HepG2 (cell line): ENCODE data around the gene PRTN3. TPM values are rescaled to one million over a fixed set of nuclear protein-coding genes. Genes with fewer than 3 reads are reported as not detected.

Source experiments
- ARNTL ChIP-seq: sonication (generic); formaldehyde crosslinking; IDR thresholded peaks from 2 replicates; pipeline ENCODE4 v1.4.0; 2020; ENCODE audit warnings: mild to moderate bottlenecking, missing genetic modification reagents
- ATF7 ChIP-seq, 2 experiments: fragments of 450-650 bp in 1 of 2; sonication (generic) in 1 of 2; formaldehyde crosslinking in 1 of 2; IDR thresholded peaks; 2 replicates each; pipeline versions ENCODE4 v1.4.0 to v1.6.1; 2016 to 2020; ENCODE audit warnings: antibody characterized with exemption in 1 of 2, mild to moderate bottlenecking in 1 of 2, missing genetic modification reagents in 1 of 2
- ELF4 ChIP-seq: sonication (generic); formaldehyde crosslinking; IDR thresholded peaks from 2 replicates; pipeline ENCODE4 v1.5.0; 2020; ENCODE audit warnings: missing genetic modification reagents, mild to moderate bottlenecking, moderate library complexity, borderline replicate concordance
- FOXJ3 ChIP-seq: sonication (generic); formaldehyde crosslinking; IDR thresholded peaks from 2 replicates; pipeline ENCODE4 v1.4.0; 2020; ENCODE audit warnings: missing genetic modification reagents, mild to moderate bottlenecking, borderline replicate concordance
- HOXA3 ChIP-seq: sonication (generic); formaldehyde crosslinking; IDR thresholded peaks from 2 replicates; pipeline ENCODE4 v1.5.0; 2020; ENCODE audit warnings: missing genetic modification reagents
- KDM2A ChIP-seq: sonication (generic); formaldehyde crosslinking; IDR thresholded peaks from 2 replicates; pipeline ENCODE4 v1.4.0; 2020; ENCODE audit warnings: low read depth, missing genetic modification reagents, borderline replicate concordance
- MEIS1 ChIP-seq: sonication (generic); formaldehyde crosslinking; IDR thresholded peaks from 2 replicates; pipeline ENCODE4 v1.9.0; 2021; ENCODE audit warnings: mild to moderate bottlenecking, missing genetic modification reagents, moderate library complexity, borderline replicate concordance
- MIER2 ChIP-seq: IDR thresholded peaks from 2 replicates; pipeline ENCODE4 v1.6.1; 2016; ENCODE audit warnings: missing biosample characterization, missing genetic modification reagents
- PRDM4 ChIP-seq: sonication (generic); formaldehyde crosslinking; IDR thresholded peaks from 2 replicates; pipeline ENCODE4 v1.9.0; 2021; ENCODE audit warnings: missing genetic modification reagents, borderline replicate concordance
- SAP130 ChIP-seq: IDR thresholded peaks from 2 replicates; pipeline ENCODE4 v1.6.1; 2016; ENCODE audit warnings: low read depth
- SIX1 ChIP-seq: sonication (generic); formaldehyde crosslinking; IDR thresholded peaks from 2 replicates; pipeline ENCODE4 v1.4.0; 2020; ENCODE audit warnings: missing genetic modification reagents, borderline replicate concordance
- SMARCE1 ChIP-seq: fragments of 450-650 bp; IDR thresholded peaks from 2 replicates; pipeline ENCODE4 v1.6.1; 2017; ENCODE audit warnings: borderline replicate concordance
- SMC3 ChIP-seq: IDR thresholded peaks from 2 replicates; pipeline ENCODE4 v1.6.1; 2011; ENCODE audit warnings: low read length, improper control_type of control experiment
- TBX2 ChIP-seq: sonication (generic); formaldehyde crosslinking; IDR thresholded peaks from 2 replicates; pipeline ENCODE4 v1.5.0; 2020; ENCODE audit warnings: missing genetic modification reagents, mild to moderate bottlenecking, borderline replicate concordance
- TERF1 ChIP-seq: sonication (generic); formaldehyde crosslinking; IDR thresholded peaks from 2 replicates; pipeline ENCODE4 v1.8.0; 2022; ENCODE audit warnings: mild to moderate bottlenecking, missing genetic modification reagents, moderate library complexity
- ZBTB37 ChIP-seq: sonication (generic); formaldehyde crosslinking; IDR thresholded peaks from 2 replicates; pipeline ENCODE4 v1.4.0; 2020; ENCODE audit warnings: mild to moderate bottlenecking, missing genetic modification reagents
- ZNF251 ChIP-seq: sonication (generic); formaldehyde crosslinking; IDR thresholded peaks from 2 replicates; pipeline ENCODE4 v1.9.0; 2021; ENCODE audit warnings: mild to moderate bottlenecking, missing genetic modification reagents
- ZNF274 ChIP-seq: sonication (generic); formaldehyde crosslinking; IDR thresholded peaks from 2 replicates; pipeline ENCODE4 v1.5.1; 2020; ENCODE audit warnings: mild to moderate bottlenecking, missing genetic modification reagents
- polyA plus RNA-seq, 8 experiments: library from polyadenylated mRNA; depleted of rRNA in 3 of 8; stranded (reverse) in 7 of 8; unstranded in 1 of 8; fragments of >200 nt; fragmentation: Illumina TruSeq in 4 of 8; extraction: Trizol in 4 of 8; gene quantifications; 2 replicates each; pipeline versions ENCODE4 v1.2.1 to v1.2.3, GENCODE V29; 2011 to 2016; ENCODE audit warnings: low read depth in 4 of 8, missing spikeins in 1 of 8, mixed read lengths in 1 of 8; ENCODE audit not compliant: insufficient read depth in 1 of 8
- total RNA-seq, 5 experiments: library from RNA; depleted of rRNA; stranded (reverse); fragments of >200 nt; fragmentation: Illumina TruSeq; extraction: Trizol; gene quantifications; 2 replicates each; pipeline ENCODE4 v1.2.3, GENCODE V29; 2016; ENCODE audit warnings: low read depth in 1 of 5
- TF ChIP-seq, protein P1 (sequence below): sonication (generic); formaldehyde crosslinking; conservative IDR thresholded peaks from 2 replicates; pipeline ENCODE4 v1.4.0; 2020; ENCODE audit warnings: missing genetic modification reagents
- TF ChIP-seq, protein P2 (sequence below): sonication (generic); formaldehyde crosslinking; IDR thresholded peaks from 2 replicates; pipeline ENCODE4 v1.4.0; 2020; ENCODE audit warnings: missing genetic modification reagents

PRTN3 gene
- total and polyA plus RNA-seq, 2 of the 13 experiments (the other 11 are each of a cell fraction or from before 2014, with no cell fraction given), result not detected

GRCh38 chr19:796692-797527 lies 43.9 kb upstream of the PRTN3 start, which contains the start of gene PTBP1 (continued):
- TF ChIP-seq ELF4 (peak; percentile 92), FOXJ3 (CRISPR knock-in tag) (no peak), SIX1 (CRISPR knock-in tag) (no peak), MEIS1 (CRISPR knock-in tag) (peak; percentile 56; the same call in 1 of the 2 replicates), ZNF274 (CRISPR knock-in tag) (peak; percentile 68; the same call in 1 of the 2 replicates), ARNTL (peak; percentile 98), TBX2 (CRISPR knock-in tag) (peak; percentile 68), ZBTB37 (CRISPR knock-in tag) (no peak), ZNF251 (CRISPR knock-in tag) (no peak), SMC3 (no peak), TERF1 (CRISPR knock-in tag) (no peak), PRDM4 (CRISPR knock-in tag) (no peak), HOXA3 (peak; percentile 100), KDM2A (CRISPR knock-in tag) (peak; percentile 95), MIER2 (CRISPR knock-in tag) (no peak; the same call in 1 of the 2 replicates), ATF7 (IDR thresholded peaks at IDR 0.05) (no peak), ATF7 (CRISPR knock-in tag; IDR thresholded peaks at IDR 0.05) (0 out of 2 replicates have a peak, but pooled peaks have one; percentile 7), SMARCE1 (no peak), SAP130 (CRISPR knock-in tag) (peak; percentile 90)
- TF ChIP-seq, protein P1, sequence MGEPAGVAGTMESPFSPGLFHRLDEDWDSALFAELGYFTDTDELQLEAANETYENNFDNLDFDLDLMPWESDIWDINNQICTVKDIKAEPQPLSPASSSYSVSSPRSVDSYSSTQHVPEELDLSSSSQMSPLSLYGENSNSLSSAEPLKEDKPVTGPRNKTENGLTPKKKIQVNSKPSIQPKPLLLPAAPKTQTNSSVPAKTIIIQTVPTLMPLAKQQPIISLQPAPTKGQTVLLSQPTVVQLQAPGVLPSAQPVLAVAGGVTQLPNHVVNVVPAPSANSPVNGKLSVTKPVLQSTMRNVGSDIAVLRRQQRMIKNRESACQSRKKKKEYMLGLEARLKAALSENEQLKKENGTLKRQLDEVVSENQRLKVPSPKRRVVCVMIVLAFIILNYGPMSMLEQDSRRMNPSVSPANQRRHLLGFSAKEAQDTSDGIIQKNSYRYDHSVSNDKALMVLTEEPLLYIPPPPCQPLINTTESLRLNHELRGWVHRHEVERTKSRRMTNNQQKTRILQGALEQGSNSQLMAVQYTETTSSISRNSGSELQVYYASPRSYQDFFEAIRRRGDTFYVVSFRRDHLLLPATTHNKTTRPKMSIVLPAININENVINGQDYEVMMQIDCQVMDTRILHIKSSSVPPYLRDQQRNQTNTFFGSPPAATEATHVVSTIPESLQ (CRISPR knock-in tag), result no peak
- TF ChIP-seq, protein P2, sequence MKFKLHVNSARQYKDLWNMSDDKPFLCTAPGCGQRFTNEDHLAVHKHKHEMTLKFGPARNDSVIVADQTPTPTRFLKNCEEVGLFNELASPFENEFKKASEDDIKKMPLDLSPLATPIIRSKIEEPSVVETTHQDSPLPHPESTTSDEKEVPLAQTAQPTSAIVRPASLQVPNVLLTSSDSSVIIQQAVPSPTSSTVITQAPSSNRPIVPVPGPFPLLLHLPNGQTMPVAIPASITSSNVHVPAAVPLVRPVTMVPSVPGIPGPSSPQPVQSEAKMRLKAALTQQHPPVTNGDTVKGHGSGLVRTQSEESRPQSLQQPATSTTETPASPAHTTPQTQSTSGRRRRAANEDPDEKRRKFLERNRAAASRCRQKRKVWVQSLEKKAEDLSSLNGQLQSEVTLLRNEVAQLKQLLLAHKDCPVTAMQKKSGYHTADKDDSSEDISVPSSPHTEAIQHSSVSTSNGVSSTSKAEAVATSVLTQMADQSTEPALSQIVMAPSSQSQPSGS (CRISPR knock-in tag), result peak; percentile 67; the same call in 1 of the 2 replicates
